Measurements from ENCODE around the gene SH3PXD2A. TPM values are rescaled to one million over a fixed set of nuclear protein-coding genes. Genes with fewer than 3 reads are reported as not detected.

SH3PXD2A gene
- total RNA-seq, 2 experiments from 2014 or later = 6.9 to 7.0 TPM

DNA sequence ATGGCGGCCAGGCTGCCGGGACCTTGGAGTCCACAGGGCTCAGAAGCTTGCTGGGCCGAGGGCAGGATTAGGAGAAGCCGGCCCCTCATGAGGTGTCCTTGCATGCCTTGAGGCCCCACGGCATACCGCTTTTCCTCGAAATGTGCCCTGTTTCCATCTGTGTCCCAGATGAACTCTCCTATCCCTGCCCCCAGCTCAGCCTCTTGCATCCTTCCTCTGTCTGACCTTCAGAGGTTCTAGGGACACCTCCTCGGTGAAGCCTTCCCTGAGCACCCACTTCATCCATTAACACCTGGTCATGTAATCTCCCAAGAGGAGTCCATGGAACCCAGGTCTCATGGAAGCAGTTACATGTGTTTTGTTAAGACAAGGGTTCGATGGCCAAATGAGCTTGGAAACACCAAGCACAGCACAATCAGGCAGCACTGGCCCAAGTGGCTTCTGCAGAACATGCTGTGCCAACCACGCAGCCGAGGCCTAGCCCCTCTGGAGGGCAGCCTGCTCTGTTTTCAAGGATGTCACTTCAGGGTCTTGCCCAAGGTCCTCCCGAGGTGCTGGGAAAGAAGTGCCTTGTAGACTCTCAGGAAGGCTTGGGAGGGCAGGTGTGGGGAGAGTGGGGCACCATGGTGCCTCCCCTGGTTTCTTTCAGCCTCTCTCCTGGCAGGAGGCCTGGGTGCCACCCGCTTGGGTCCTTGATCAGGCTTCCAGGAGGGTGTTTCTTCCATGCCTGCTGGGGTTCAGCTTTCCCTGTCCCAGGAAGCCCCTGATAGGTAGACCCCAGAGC is 237.6 kb downstream of the SH3PXD2A start:
- no peaks in the 10 kb centered on the region for H3K4me1 Mint-ChIP-seq (ENCODE audit: low read depth)
- H3K9me3 Mint-ChIP-seq = no peaks in the 10 kb centered on the region
- no peak overlapping the region for H3K27ac ChIP-seq (ENCODE audit: low read depth in 1 of 2, low read length in 2 of 2)
- no peak for ATAC-seq (ENCODE audit: poor library complexity)
- no peaks in the 10 kb centered on the region for H3K9me3 ChIP-seq (ENCODE audit: control insufficient read depth in 1 of 2, insufficient read depth in 1 of 2, low read length in 2 of 2)
- no peak for DNase-seq
- H3K36me3 ChIP-seq (ENCODE audit: insufficient read depth, low read length) = peaks cover 5% of the 10 kb centered on the region
- no peak overlapping the region for H3K27ac Mint-ChIP-seq
- no peak overlapping the region for H3K4me3 Mint-ChIP-seq
- TF ChIP-seq, protein P1, sequence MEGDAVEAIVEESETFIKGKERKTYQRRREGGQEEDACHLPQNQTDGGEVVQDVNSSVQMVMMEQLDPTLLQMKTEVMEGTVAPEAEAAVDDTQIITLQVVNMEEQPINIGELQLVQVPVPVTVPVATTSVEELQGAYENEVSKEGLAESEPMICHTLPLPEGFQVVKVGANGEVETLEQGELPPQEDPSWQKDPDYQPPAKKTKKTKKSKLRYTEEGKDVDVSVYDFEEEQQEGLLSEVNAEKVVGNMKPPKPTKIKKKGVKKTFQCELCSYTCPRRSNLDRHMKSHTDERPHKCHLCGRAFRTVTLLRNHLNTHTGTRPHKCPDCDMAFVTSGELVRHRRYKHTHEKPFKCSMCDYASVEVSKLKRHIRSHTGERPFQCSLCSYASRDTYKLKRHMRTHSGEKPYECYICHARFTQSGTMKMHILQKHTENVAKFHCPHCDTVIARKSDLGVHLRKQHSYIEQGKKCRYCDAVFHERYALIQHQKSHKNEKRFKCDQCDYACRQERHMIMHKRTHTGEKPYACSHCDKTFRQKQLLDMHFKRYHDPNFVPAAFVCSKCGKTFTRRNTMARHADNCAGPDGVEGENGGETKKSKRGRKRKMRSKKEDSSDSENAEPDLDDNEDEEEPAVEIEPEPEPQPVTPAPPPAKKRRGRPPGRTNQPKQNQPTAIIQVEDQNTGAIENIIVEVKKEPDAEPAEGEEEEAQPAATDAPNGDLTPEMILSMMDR (IDR thresholded peaks at IDR 0.05) = no peak
- H3K27me3 Mint-ChIP-seq = no peaks in the 10 kb centered on the region
- H3K36me3 Mint-ChIP-seq (ENCODE audit: low read depth) = peaks cover 9% of the 10 kb centered on the region
- H3K4me3 ChIP-seq (ENCODE audit: low read length) = no peak overlapping the region
- no peaks in the 10 kb centered on the region for H3K4me1 ChIP-seq (ENCODE audit: insufficient read depth, low read length)
- intact Hi-C loops (cut with DNase I, micrococcal nuclease) = no loop called here
- H3K27me3 ChIP-seq (ENCODE audit: control insufficient read depth in 1 of 2, insufficient read depth in 2 of 2, low read length in 2 of 2) = no peaks in the 10 kb centered on the region
- ChIA-PET POLR2A (no interaction called here), CTCF (no interaction called here)

GRCh38 chr10:103616705-103617601 is 238.4 kb downstream of the SH3PXD2A start:
- Histone ChIP-seq H3K4me1 (ENCODE audit: insufficient read depth, low read length) (no peaks in the 10 kb centered on the region), H3K9me3 (ENCODE audit: control insufficient read depth in 1 of 2, insufficient read depth in 1 of 2, low read length in 2 of 2) (no peaks in the 10 kb centered on the region), H3K36me3 (ENCODE audit: insufficient read depth, low read length) (peaks cover 5% of the 10 kb centered on the region), H3K27me3 (ENCODE audit: control insufficient read depth in 1 of 2, insufficient read depth in 2 of 2, low read length in 2 of 2) (no peaks in the 10 kb centered on the region), H3K4me3 (ENCODE audit: low read length) (no peak overlapping the region), H3K27ac (ENCODE audit: low read depth in 1 of 2, low read length in 2 of 2) (no peak overlapping the region)
- Mint-ChIP-seq H3K9me3 (no peaks in the 10 kb centered on the region), H3K4me1 (ENCODE audit: low read depth) (no peaks in the 10 kb centered on the region), H3K27ac (no peak overlapping the region), H3K36me3 (ENCODE audit: low read depth) (peaks cover 9% of the 10 kb centered on the region), H3K27me3 (no peaks in the 10 kb centered on the region), H3K4me3 (no peak overlapping the region)
- ATAC-seq (ENCODE audit: poor library complexity) (no peak), DNase-seq (no peak)
- ChIA-PET POLR2A (no interaction called here), CTCF (no interaction called here)
- intact Hi-C loops (cut with DNase I, micrococcal nuclease) = no loop called here
- TF ChIP-seq, protein P1 (IDR thresholded peaks at IDR 0.05) = no peak

- TF ChIP-seq, protein P1 (IDR thresholded peaks at IDR 0.05) = no peak
- Mint-ChIP-seq H3K4me3 (no peak overlapping the region), H3K9me3 (no peaks in the 10 kb centered on the region), H3K36me3 (ENCODE audit: low read depth) (peaks cover 5% of the 10 kb centered on the region), H3K4me1 (ENCODE audit: low read depth) (no peaks in the 10 kb centered on the region), H3K27me3 (no peaks in the 10 kb centered on the region), H3K27ac (no peak overlapping the region)
- CTCF ChIA-PET = interaction anchor here (0.9 kb wide), 1 partner anchor 72 kb away, joined by 3 read pairs; no protein-coding TSS in a partner anchor
- H3K36me3 ChIP-seq (ENCODE audit: insufficient read depth, low read length) = peaks cover 2% of the 10 kb centered on the region
- no peak overlapping the region for H3K27ac ChIP-seq (ENCODE audit: low read depth in 1 of 2, low read length in 2 of 2)
- POLR2A ChIA-PET = no interaction called here
- no peaks in the 10 kb centered on the region for H3K4me1 ChIP-seq (ENCODE audit: insufficient read depth, low read length)
- no peak overlapping the region for H3K4me3 ChIP-seq (ENCODE audit: low read length)
- DNase-seq = no peak
- H3K9me3 ChIP-seq (ENCODE audit: control insufficient read depth in 1 of 2, insufficient read depth in 1 of 2, low read length in 2 of 2) = no peaks in the 10 kb centered on the region
- no peaks in the 10 kb centered on the region for H3K27me3 ChIP-seq (ENCODE audit: control insufficient read depth in 1 of 2, insufficient read depth in 2 of 2, low read length in 2 of 2)
- intact Hi-C loops (cut with DNase I, micrococcal nuclease) = no loop called here
- ATAC-seq (ENCODE audit: poor library complexity) = no peak
These were observed 240.8 kb downstream of the SH3PXD2A start for GRCh38 chr10:103614306-103615158.
